ENCODE data around the gene RNASE12. TPM values are rescaled to one million over a fixed set of nuclear protein-coding genes. Genes with fewer than 3 reads are reported as not detected.
"Not testable (repeated sequence)": the region's sequence is repeated elsewhere in the genome, so short reads cannot be mapped to it uniquely, and the experiment has no call there.

The RNASE12 gene
- total and polyA plus RNA-seq, 7 donors, result not detected

DNA sequence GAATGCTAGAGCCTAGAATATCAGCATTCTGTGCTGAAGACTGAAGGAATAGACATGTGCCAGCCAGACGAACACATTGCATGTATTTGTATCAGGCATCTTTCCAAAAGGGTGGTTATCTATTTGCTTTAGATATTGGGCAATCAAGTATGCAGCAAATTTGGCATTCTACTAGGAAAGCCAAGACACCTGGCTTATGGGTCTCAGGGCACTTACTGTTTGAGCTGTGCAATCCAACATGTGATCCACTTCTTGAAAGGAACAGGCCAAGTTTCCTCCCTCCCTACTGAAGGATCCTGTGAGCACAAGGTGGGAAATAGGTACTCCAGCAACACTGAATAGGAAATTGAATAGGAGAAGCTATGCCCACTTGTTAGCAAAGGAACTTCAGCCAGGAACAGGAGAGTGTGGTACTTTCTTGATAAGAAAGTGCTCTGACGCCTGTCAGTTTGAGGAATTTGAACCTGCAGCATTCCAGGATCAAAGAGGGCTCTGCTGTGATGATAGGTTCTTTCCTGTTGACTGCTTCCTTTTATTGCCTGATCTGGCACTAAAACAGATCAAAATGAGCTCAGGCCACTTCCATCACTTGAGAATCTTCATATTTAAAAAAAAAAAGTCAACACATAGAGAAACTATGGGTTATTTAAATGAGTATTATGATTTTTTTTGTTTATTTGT, 29.8 kb upstream of the RNASE12 start:
- DNase-seq (no peak), ATAC-seq (no peak)
- intact Hi-C loops (cut with DNase I), result no loop called here
- H3K4me1 ChIP-seq, result peaks cover 17% of the 10 kb centered on the region
- TF ChIP-seq, protein P1, sequence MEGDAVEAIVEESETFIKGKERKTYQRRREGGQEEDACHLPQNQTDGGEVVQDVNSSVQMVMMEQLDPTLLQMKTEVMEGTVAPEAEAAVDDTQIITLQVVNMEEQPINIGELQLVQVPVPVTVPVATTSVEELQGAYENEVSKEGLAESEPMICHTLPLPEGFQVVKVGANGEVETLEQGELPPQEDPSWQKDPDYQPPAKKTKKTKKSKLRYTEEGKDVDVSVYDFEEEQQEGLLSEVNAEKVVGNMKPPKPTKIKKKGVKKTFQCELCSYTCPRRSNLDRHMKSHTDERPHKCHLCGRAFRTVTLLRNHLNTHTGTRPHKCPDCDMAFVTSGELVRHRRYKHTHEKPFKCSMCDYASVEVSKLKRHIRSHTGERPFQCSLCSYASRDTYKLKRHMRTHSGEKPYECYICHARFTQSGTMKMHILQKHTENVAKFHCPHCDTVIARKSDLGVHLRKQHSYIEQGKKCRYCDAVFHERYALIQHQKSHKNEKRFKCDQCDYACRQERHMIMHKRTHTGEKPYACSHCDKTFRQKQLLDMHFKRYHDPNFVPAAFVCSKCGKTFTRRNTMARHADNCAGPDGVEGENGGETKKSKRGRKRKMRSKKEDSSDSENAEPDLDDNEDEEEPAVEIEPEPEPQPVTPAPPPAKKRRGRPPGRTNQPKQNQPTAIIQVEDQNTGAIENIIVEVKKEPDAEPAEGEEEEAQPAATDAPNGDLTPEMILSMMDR (IDR thresholded peaks at IDR 0.05), result no peak
- no peaks in the 10 kb centered on the region for H3K36me3 ChIP-seq (ENCODE audit: insufficient read depth in 1 of 2, low read depth in 1 of 2)
- 75 to 86% (median 80%) methylated on average over 2 of the region's 2 CpGs for WGBS, 3 donors
- no peak overlapping the region for H3K4me3 ChIP-seq
- peaks cover 0 to 25% (median 11%) of the 10 kb centered on the region in 3 donors for H3K27me3 ChIP-seq (ENCODE audit: insufficient read depth in 3 of 3, low read length in 2 of 3)
- no peaks in the 10 kb centered on the region for H3K9me3 ChIP-seq
- no peak overlapping the region for H3K27ac ChIP-seq

DNA sequence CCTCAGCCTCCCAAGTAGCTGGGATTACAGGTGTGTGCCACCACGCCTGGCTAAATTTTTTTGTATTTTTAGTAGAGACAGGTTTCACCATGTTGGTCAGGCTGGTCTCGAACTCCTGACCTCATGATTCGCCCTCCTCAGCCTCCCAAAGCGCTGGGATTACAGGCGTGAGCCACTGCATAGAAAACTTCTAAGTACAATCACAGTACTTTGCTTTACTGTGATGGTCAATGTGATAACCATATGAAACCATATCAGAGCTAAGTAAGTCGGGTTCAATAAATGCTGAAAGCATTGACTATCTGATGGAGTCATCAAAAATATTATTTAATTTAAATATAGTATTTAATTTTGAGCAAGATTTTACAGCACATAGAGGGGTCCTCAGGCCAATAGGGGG, 28.5 kb upstream of the RNASE12 start:
- intact Hi-C loops (cut with DNase I), result loop anchor here in 1 of 2 donors (10.0 kb wide), 1 partner anchor 355 kb away; no protein-coding TSS in a partner anchor
- H3K36me3 ChIP-seq (ENCODE audit: insufficient read depth in 1 of 2, low read depth in 1 of 2); H3K9me3 ChIP-seq; H3K4me3 ChIP-seq; ATAC-seq; H3K27ac ChIP-seq; DNase-seq: not testable (repeated sequence)
- WGBS, 3 donors, result 86 to 88% (median 88%) methylated on average over 6 of the region's 6 CpGs
- peaks cover 13% of the 10 kb centered on the region for H3K4me1 ChIP-seq
- H3K27me3 ChIP-seq (ENCODE audit: insufficient read depth in 3 of 3, low read length in 2 of 3), result peaks cover 0 to 24% (median 10%) of the 10 kb centered on the region in 3 donors

DNA sequence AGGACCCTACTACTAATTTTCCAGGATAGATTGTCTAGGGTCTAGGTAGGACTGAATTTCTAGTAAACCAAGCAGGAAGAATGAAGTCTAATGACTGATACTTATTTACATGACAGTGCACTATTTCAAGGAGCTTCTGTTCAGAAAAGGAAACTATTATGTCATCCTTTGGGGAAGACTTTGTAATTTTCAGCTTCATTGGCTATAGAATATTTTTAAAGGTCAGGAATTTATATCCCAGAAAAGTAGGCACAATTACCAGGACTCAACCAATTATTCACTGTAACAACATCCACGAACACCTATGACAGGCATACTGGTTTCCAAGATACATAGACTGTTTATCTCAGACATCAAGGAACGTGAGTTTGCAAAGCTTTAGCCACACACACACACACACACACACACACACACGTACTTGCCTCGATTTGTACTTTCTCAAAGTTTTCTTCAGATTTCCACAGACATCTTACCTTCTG, 27.1 kb upstream of the RNASE12 start:
- TF ChIP-seq, protein P1 (IDR thresholded peaks at IDR 0.05), result no peak
- WGBS, 3 donors, result 56 to 68% (median 66%) methylated on average over 4 of the region's 4 CpGs
- Histone ChIP-seq H3K9me3 (no peaks in the 10 kb centered on the region), H3K4me3 (no peak overlapping the region), H3K36me3 (ENCODE audit: insufficient read depth in 1 of 2, low read depth in 1 of 2) (no peaks in the 10 kb centered on the region), H3K27ac (no peak overlapping the region), H3K4me1 (peaks cover 4% of the 10 kb centered on the region), H3K27me3 (ENCODE audit: insufficient read depth in 3 of 3, low read length in 2 of 3) (peaks cover 0 to 15% (median 7%) of the 10 kb centered on the region in 3 donors)
- ATAC-seq (no peak), DNase-seq (no peak)
- intact Hi-C loops (cut with DNase I), result loop anchor here in 1 of 2 donors (10.0 kb wide), 1 partner anchor 356 kb away; no protein-coding TSS in a partner anchor

DNA sequence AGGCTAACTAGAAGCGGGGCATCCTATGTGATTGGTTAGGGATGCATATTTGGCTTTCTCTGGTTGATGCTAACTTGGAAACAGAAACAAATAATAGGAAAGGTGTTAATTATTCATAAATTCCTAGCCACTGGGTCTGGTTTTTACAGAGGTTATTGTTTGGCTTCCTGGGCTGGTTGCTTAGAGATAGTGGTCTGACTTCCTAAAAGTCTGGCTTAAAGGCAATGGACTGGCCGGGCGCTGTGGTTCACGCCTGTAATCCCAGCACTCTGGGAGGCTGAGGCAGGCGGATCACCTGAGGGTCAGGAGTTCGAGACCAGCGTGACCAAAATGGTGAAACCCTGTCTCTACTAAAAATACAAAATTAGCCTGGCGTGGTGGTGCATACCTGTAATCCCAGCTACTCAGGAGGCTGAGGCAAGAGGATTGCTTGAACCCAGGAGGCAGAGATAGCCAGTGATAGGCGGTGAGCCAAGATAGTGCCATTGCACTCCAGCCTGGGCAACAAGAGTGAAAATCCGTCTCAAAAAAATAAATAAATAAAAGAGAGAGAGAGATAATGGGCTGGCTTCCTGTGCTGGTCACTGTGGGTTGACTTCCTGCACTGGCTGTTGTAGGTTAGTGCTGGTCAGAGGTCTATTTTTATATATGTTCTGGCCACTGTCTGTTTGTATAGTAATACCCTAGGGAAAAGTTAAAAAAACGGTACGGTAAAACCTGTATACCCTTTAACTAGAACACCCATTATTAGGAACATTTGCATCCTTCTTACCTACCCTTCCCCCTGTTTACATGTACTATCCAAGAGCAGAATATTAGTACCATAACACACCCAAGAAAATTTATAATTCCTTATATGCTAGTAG, 26.2 kb upstream of the RNASE12 start:
- TF ChIP-seq, protein P1 (IDR thresholded peaks at IDR 0.05), result no peak
- whole genome bisulfite sequencing, 3 donors, result 77 to 82% (median 80%) methylated on average over 12 of the region's 12 CpGs
- ATAC-seq, result no peak

DNA sequence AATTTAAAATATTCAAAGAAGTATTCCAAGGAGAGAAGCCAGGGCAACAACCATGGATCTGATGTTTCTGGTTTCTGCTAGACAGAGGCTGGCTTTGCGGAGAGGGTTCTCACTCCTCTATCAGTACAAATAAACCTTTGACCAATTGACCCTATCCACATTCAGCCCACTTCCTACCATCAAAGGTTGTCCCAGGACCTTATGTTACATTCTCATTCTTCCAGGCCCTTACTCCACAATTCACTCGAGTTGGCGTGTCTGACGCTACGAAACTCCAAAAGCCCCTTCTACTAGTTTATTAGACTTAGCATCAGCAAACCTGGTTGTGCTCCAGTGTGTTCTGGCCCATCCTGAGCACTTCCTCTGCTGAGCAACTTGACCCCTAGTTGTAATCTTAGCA, 24.8 kb upstream of the RNASE12 start:
- intact Hi-C loops (cut with DNase I), result loop anchor here in 1 of 2 donors (10.0 kb wide), 1 partner anchor 359 kb away; no protein-coding TSS in a partner anchor
- H3K9me3 ChIP-seq, result no peaks in the 10 kb centered on the region
- 79 to 92% (median 87%) methylated on average over 5 of the region's 5 CpGs for WGBS, 3 donors

More for the DNA sequence above, 26.2 kb upstream of the RNASE12 start:
- Histone ChIP-seq H3K27ac (no peak overlapping the region), H3K4me3 (no peak overlapping the region), H3K4me1 (peaks cover 6% of the 10 kb centered on the region), H3K27me3 (ENCODE audit: insufficient read depth in 3 of 3, low read length in 2 of 3) (peaks cover 0 to 8% (median 0%) of the 10 kb centered on the region in 3 donors), H3K9me3 (no peaks in the 10 kb centered on the region), H3K36me3 (ENCODE audit: insufficient read depth in 1 of 2, low read depth in 1 of 2) (no peaks in the 10 kb centered on the region)
- intact Hi-C loops (cut with DNase I), result loop anchor here in 1 of 2 donors (10.0 kb wide), 1 partner anchor 357 kb away; no protein-coding TSS in a partner anchor
- no peak for DNase-seq

More for the DNA sequence above, 24.8 kb upstream of the RNASE12 start:
- peaks cover 20% of the 10 kb centered on the region for H3K4me1 ChIP-seq
- ATAC-seq (no peak), DNase-seq (no peak)
- H3K4me3 ChIP-seq, result no peak overlapping the region
- H3K36me3 ChIP-seq (ENCODE audit: insufficient read depth in 1 of 2, low read depth in 1 of 2), result no peaks in the 10 kb centered on the region
- TF ChIP-seq, protein P1 (IDR thresholded peaks at IDR 0.05), result no peak
- no peaks in the 10 kb centered on the region for H3K27me3 ChIP-seq (ENCODE audit: insufficient read depth in 3 of 3, low read length in 2 of 3)
- no peak overlapping the region for H3K27ac ChIP-seq

Measured in psoas muscle (tissue), 8 donors.